BJ (cell line): Measurements from ENCODE around the gene PSEN2. TPM values are rescaled to one million over a fixed set of nuclear protein-coding genes. Genes with fewer than 3 reads are reported as not detected.

Experiments used
- CTCF ChIA-PET: fragments of 350-600 bp; formaldehyde crosslinking; extraction: SDS; loops from one replicate; lab custom pipeline; 2021; ENCODE audit warnings: antibody characterized with exemption, inconsistent platforms; lab: Yijun Ruan, JAX
- POLR2A ChIA-PET: fragments of 300-600 bp; sonication (Branson Sonifier 250); formaldehyde crosslinking; extraction: SDS; loops from one replicate; lab custom pipeline; 2021; ENCODE audit warnings: antibody characterized with exemption; lab: Charles Lee
- DNase-seq: peaks from one replicate; pipeline ENCODE4 v3.0.0-alpha.2; 2011; ENCODE audit warnings: low read depth
- H3K27me3 ChIP-seq: 2 replicates; pipeline ENCODE4 v1.6.0; 2011; ENCODE audit warnings: low read length; ENCODE audit not compliant: control insufficient read depth, insufficient read depth
- H3K36me3 ChIP-seq: 2 replicates; pipeline ENCODE4 v1.5.1; 2011; ENCODE audit warnings: low read length; ENCODE audit not compliant: control insufficient read depth, insufficient read depth
- H3K4me3 ChIP-seq: 2 replicates; pipeline ENCODE4 v1.5.1; 2011; ENCODE audit warnings: low read depth, mild to moderate bottlenecking, control low read depth, low read length
- CTCF ChIP-seq: IDR thresholded peaks from 2 replicates; pipeline ENCODE4 v1.5.1; 2011; ENCODE audit warnings: low read depth, mild to moderate bottlenecking, control low read depth, inconsistent platforms, low read length, moderate library complexity; ENCODE audit not compliant: insufficient read depth
- polyA plus RNA-seq: library from polyadenylated mRNA; depleted of rRNA; stranded (reverse); fragments of >200 nt; gene quantifications from 2 replicates; pipeline ENCODE4 v1.2.3, GENCODE V29; 2011

PSEN2 gene
- polyA plus RNA-seq, 1 experiment: 32.1 TPM

- Histone ChIP-seq H3K36me3 (peaks cover 6% of the 10 kb centered on the region; the same call in 1 of the 2 replicates), H3K27me3 (no peaks in the 10 kb centered on the region), H3K4me3 (no peak overlapping the region)
- ChIA-PET POLR2A (no interaction called here), CTCF (interaction anchor here (0.5 to 1.7 kb wide), 3 partner anchors 9 to 544 kb away, joined by 3 to 5 read pairs (median 4); no protein-coding TSS in a partner anchor)
- no peak for TF ChIP-seq CTCF
- peak; percentile 19 for DNase-seq
Measured at GRCh38 chr1:226903819-226904716, 33.7 kb downstream of the PSEN2 start.

- Histone ChIP-seq H3K4me3 (no peak overlapping the region), H3K36me3 (peaks cover 4% of the 10 kb centered on the region; the same call in 1 of the 2 replicates), H3K27me3 (no peaks in the 10 kb centered on the region)
- ChIA-PET CTCF (interaction anchor here (1.7 kb wide), 1 partner anchor 8 kb away, joined by 5 read pairs; no protein-coding TSS in a partner anchor), POLR2A (no interaction called here)
- no peak for DNase-seq
- no peak for TF ChIP-seq CTCF
Measured at GRCh38 chr1:226904772-226905171, 34.4 kb downstream of the PSEN2 start.

- Histone ChIP-seq H3K36me3 (no peaks in the 10 kb centered on the region), H3K27me3 (no peaks in the 10 kb centered on the region), H3K4me3 (no peak overlapping the region)
- no peak for DNase-seq
- CTCF ChIA-PET: no interaction called here
- TF ChIP-seq CTCF: no peak
- POLR2A ChIA-PET: no interaction called here
Measured at GRCh38 chr1:226908419-226908818, 38.0 kb downstream of the PSEN2 start.

GRCh38 chr1:226908913-226909312 is 38.5 kb downstream of the PSEN2 start:
- POLR2A ChIA-PET: no interaction called here
- Histone ChIP-seq H3K36me3 (no peaks in the 10 kb centered on the region), H3K27me3 (no peaks in the 10 kb centered on the region), H3K4me3 (no peak overlapping the region)
- CTCF ChIA-PET: no interaction called here
- TF ChIP-seq CTCF: no peak
- no peak for DNase-seq

- POLR2A ChIA-PET: no interaction called here
- Histone ChIP-seq H3K4me3 (no peak overlapping the region), H3K36me3 (no peaks in the 10 kb centered on the region), H3K27me3 (no peaks in the 10 kb centered on the region)
- TF ChIP-seq CTCF: peak; percentile 47
- CTCF ChIA-PET: interaction anchor here (0.6 to 1.9 kb wide), 8 partner anchors 8 to 604 kb away, joined by 3 to 6 read pairs (median 4); partner anchors contain the start of gene LIN9
- no peak for DNase-seq
Measured at GRCh38 chr1:226912587-226913176, 42.3 kb downstream of the PSEN2 start.
